Uterus (tissue), 2 donors: Measurements from ENCODE around the gene RGS6.

ENCODE experiments used
- POLR2A ChIP-seq, 2 donors: fragments of 450-650 bp; IDR thresholded peaks; one replicate each; pipeline ENCODE4 v1.6.1; 2016; ENCODE audit warnings: antibody characterized with exemption in 2 of 2, mild to moderate bottlenecking in 1 of 2, moderate library complexity in 1 of 2
- TF ChIP-seq, protein P1 (sequence below), 4 experiments: fragments of 200-600 bp in 2 of 4; fragments of 450-650 bp in 2 of 4; sonication (generic) in 2 of 4; IDR thresholded peaks; one replicate each; pipeline ENCODE4 v1.5.1; 2016 to 2019; ENCODE audit warnings: antibody characterized with exemption in 4 of 4, mild to moderate bottlenecking in 2 of 4, moderate library complexity in 1 of 4

DNA sequence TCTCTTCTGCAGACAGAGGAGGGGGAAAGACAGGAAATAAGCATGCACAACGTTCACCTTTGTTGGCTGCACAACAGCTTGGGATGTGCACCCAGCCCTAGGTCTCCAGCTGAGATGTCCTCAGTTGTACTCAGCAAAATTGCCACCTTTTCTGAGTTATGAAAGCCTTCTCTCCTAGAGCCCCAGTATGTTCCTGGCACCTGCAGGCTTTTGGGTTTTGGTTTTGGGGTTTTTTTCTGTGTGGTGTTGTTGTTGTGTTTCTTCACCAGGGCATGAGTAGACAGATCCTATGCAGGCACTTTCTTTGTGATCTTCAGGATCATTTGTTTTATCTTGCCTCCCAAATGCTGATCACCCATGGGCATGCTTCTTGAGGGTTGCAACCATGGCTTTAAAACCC, 498.2 kb downstream of the RGS6 start:
- TF ChIP-seq, protein P1, sequence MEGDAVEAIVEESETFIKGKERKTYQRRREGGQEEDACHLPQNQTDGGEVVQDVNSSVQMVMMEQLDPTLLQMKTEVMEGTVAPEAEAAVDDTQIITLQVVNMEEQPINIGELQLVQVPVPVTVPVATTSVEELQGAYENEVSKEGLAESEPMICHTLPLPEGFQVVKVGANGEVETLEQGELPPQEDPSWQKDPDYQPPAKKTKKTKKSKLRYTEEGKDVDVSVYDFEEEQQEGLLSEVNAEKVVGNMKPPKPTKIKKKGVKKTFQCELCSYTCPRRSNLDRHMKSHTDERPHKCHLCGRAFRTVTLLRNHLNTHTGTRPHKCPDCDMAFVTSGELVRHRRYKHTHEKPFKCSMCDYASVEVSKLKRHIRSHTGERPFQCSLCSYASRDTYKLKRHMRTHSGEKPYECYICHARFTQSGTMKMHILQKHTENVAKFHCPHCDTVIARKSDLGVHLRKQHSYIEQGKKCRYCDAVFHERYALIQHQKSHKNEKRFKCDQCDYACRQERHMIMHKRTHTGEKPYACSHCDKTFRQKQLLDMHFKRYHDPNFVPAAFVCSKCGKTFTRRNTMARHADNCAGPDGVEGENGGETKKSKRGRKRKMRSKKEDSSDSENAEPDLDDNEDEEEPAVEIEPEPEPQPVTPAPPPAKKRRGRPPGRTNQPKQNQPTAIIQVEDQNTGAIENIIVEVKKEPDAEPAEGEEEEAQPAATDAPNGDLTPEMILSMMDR (IDR thresholded peaks at IDR 0.05), result no peak
- TF ChIP-seq POLR2A (IDR thresholded peaks at IDR 0.05), result no peak
